RWPE1 (cell line): ENCODE data around the gene C2CD2.

Experiments used
- CTCF ChIA-PET: fragments of 350-600 bp; sonication (Branson Sonifier 250); formaldehyde crosslinking; extraction: SDS; loops from one replicate; lab custom pipeline; 2021; lab: Yijun Ruan, JAX
- POLR2A ChIA-PET: fragments of 400-600 bp; formaldehyde crosslinking; extraction: SDS; loops from one replicate; lab custom pipeline; 2020; ENCODE audit warnings: antibody characterized with exemption; ENCODE audit not compliant: low non-redundant PET; lab: Yijun Ruan, JAX
- DNase-seq: peaks from one replicate; pipeline ENCODE4 v3.0.0; 2012; ENCODE audit warnings: low spot score
- H3K27ac ChIP-seq: fragments of 450-650 bp; 2 replicates; pipeline ENCODE4 v1.5.1; 2017
- CTCF ChIP-seq: fragments of 450-650 bp; conservative IDR thresholded peaks from 2 replicates; pipeline ENCODE4 v1.5.1; 2017; ENCODE audit warnings: low read depth, mild to moderate bottlenecking

The C2CD2 gene

GRCh38 chr21:41876396-41876795 is 77.4 kb downstream of the C2CD2 start:
- TF ChIP-seq CTCF: no peak
- CTCF ChIA-PET: no interaction called here
- POLR2A ChIA-PET: no interaction called here
- no peak for DNase-seq
- H3K27ac ChIP-seq: peak overlapping the region; percentile 15

GRCh38 chr21:41875086-41875485 is 78.7 kb downstream of the C2CD2 start:
- CTCF ChIA-PET: interaction anchor here (0.5 to 0.7 kb wide), 4 partner anchors 10 to 20 kb away, joined by 3 read pairs; no protein-coding TSS in a partner anchor
- POLR2A ChIA-PET: no interaction called here
- no peak for TF ChIP-seq CTCF
- DNase-seq: no peak
- no peak overlapping the region for H3K27ac ChIP-seq

- no peak for DNase-seq
- CTCF ChIA-PET: interaction anchor here (0.5 to 0.7 kb wide), 3 partner anchors 9 to 19 kb away, joined by 3 read pairs; no protein-coding TSS in a partner anchor
- POLR2A ChIA-PET: no interaction called here
- TF ChIP-seq CTCF: no peak
- H3K27ac ChIP-seq: no peak overlapping the region
These were observed 79.2 kb downstream of the C2CD2 start for GRCh38 chr21:41874611-41875010.

DNA sequence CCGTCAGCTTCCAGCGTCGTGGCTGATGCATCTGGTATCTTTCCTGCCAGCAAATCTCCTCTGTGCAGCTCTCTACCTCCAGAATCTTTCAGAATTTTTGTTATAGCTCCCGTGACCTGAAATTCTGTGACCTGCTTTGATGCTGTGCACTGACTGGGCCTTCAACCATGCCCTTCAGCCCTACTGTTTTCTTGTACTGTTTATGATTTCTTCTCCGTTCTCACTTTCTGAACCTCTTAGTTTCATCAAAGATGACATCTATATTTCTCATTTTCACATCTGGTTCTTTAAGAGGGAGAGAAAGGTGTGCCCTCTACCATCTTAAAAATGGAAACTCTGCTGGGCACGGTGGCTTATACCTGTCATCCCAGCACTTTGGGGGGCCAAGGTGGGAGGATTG is 80.4 kb downstream of the C2CD2 start:
- TF ChIP-seq CTCF: no peak
- DNase-seq: no peak
- POLR2A ChIA-PET: no interaction called here
- no peak overlapping the region for H3K27ac ChIP-seq
- CTCF ChIA-PET: interaction anchor here (0.9 kb wide), 1 partner anchor 245 kb away, joined by 6 read pairs; no protein-coding TSS in a partner anchor

- no peak overlapping the region; the same call in 1 of the 2 replicates for H3K27ac ChIP-seq
- ChIA-PET CTCF (interaction anchor here (0.9 kb wide), 1 partner anchor 245 kb away, joined by 6 read pairs; no protein-coding TSS in a partner anchor), POLR2A (no interaction called here)
- no peak for DNase-seq
- no peak for TF ChIP-seq CTCF
These were observed 80.8 kb downstream of the C2CD2 start for GRCh38 chr21:41873005-41873404.

DNA sequence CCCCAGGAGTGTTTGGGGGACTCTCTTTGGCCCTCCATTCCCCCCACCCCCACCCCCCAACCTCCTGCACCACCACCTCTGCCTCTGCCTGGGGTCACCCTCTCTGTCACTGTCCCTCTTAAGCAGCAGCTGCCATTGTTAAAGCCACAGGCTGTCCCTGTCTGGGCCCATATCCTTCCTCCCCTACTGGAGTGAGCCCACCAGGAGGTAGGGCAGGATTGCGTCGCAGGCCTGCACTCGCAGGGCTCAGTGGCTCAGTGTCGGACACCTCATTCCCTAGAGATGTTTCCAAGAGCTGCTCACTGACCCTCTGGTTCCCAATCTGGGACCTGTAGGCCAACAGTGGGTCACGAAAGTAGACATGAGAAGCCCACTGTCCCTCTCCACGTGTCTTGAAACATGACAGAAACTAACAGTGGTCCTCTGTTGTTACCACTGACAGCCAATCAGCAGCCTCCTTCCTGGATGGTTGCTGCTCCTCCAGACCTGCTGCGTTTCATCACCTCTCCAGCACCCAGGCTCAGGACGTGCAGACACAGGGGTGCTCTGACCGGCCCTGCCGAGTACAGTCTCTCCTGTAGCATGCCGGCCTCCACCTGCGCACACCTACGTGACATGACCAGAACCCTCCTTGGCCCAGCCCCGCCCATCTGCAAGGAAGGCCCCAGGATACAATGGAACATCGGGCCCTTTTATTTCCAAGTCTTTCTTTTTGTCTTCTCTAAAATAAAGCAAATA is 82.4 kb downstream of the C2CD2 start:
- ChIA-PET CTCF (no interaction called here), POLR2A (no interaction called here)
- no peak for DNase-seq
- no peak overlapping the region for H3K27ac ChIP-seq
- TF ChIP-seq CTCF: no peak
